SU-DHL-6 (cell line): ENCODE results near the gene CCDC187.

Experiments
- H2AFZ ChIP-seq: fragments of 200-600 bp; sonication (generic); 2 replicates; pipeline ENCODE4 v1.6.1; 2014; ENCODE audit warnings: low read depth, mild to moderate bottlenecking, moderate library complexity, mixed read lengths, antibody characterized with exemption, low read length; ENCODE audit not compliant: severe bottlenecking
- H3F3A ChIP-seq: fragments of 200-600 bp; shearing (Covaris generic); 2 replicates; pipeline ENCODE4 v1.6.0; 2016; ENCODE audit warnings: antibody characterized with exemption, mild to moderate bottlenecking; ENCODE audit not compliant: insufficient read depth
- H3K27ac ChIP-seq: fragments of 200-600 bp; sonication (generic); 2 replicates; pipeline ENCODE4 v1.5.1; 2016; ENCODE audit warnings: low read depth, mild to moderate bottlenecking, low read length, moderate library complexity, mixed read lengths
- H3K27me3 ChIP-seq: fragments of 200-600 bp; sonication (generic), shearing (Covaris generic); 2 replicates; pipeline ENCODE4 v1.6.0; 2014; ENCODE audit warnings: mild to moderate bottlenecking, low read length
- H3K36me3 ChIP-seq: fragments of 200-600 bp; sonication (generic); 2 replicates; pipeline ENCODE4 v1.6.1; 2014; ENCODE audit warnings: mild to moderate bottlenecking, low read length, mixed read lengths
- H3K4me2 ChIP-seq: fragments of 300-600, 200-600 bp; shearing (Covaris generic), sonication (generic); 2 replicates; pipeline ENCODE4 v1.6.0; 2014; ENCODE audit warnings: low read length, low read depth, mild to moderate bottlenecking; ENCODE audit not compliant: poor library complexity, severe bottlenecking
- H3K4me3 ChIP-seq: fragments of 200-600 bp; sonication (generic); 2 replicates; pipeline ENCODE4 v1.5.1; 2014; ENCODE audit warnings: antibody characterized with exemption, low read length, mild to moderate bottlenecking, mixed read lengths; ENCODE audit not compliant: insufficient read depth, poor library complexity, severe bottlenecking
- H3K79me2 ChIP-seq: fragments of 200-600 bp; sonication (generic); 2 replicates; pipeline ENCODE4 v1.6.1; 2014; ENCODE audit warnings: mild to moderate bottlenecking, low read length, moderate library complexity; ENCODE audit not compliant: insufficient read depth
- H3K9ac ChIP-seq: fragments of 200-600 bp; sonication (generic); 2 replicates; pipeline ENCODE4 v1.7.0; 2014; ENCODE audit warnings: mild to moderate bottlenecking, low read length
- H3K9me2 ChIP-seq: fragments of 200-600 bp; sonication (generic); replicated peaks from 2 replicates; pipeline ENCODE4 v1.6.1; 2014; ENCODE audit warnings: low read length; ENCODE audit not compliant: insufficient read depth
- H3K9me3 ChIP-seq: fragments of 200-600 bp; sonication (generic); 2 replicates; pipeline ENCODE4 v1.6.1; 2014; ENCODE audit warnings: low read length, mixed read lengths; ENCODE audit not compliant: insufficient read depth
- H4K20me1 ChIP-seq: fragments of 200-600 bp; sonication (generic); 2 replicates; pipeline ENCODE4 v1.6.1; 2014; ENCODE audit warnings: low read depth, mild to moderate bottlenecking, antibody characterized with exemption, low read length, moderate library complexity, mixed read lengths
- EZH2phosphoT487 ChIP-seq: fragments of 200-600 bp; sonication (generic), shearing (Covaris generic); conservative IDR thresholded peaks from 2 replicates; pipeline ENCODE4 v1.6.1; 2018; ENCODE audit warnings: mild to moderate bottlenecking, antibody characterized with exemption, low read length, moderate library complexity, mixed read lengths
- TF ChIP-seq, protein P1 (sequence below): fragments of 200-600 bp; sonication (generic); IDR thresholded peaks from one replicate; pipeline ENCODE4 v1.5.1; 2017; ENCODE audit warnings: antibody characterized with exemption, mild to moderate bottlenecking, low read length, moderate library complexity; ENCODE audit not compliant: insufficient read depth, poor library complexity, severe bottlenecking

Gene CCDC187

DNA sequence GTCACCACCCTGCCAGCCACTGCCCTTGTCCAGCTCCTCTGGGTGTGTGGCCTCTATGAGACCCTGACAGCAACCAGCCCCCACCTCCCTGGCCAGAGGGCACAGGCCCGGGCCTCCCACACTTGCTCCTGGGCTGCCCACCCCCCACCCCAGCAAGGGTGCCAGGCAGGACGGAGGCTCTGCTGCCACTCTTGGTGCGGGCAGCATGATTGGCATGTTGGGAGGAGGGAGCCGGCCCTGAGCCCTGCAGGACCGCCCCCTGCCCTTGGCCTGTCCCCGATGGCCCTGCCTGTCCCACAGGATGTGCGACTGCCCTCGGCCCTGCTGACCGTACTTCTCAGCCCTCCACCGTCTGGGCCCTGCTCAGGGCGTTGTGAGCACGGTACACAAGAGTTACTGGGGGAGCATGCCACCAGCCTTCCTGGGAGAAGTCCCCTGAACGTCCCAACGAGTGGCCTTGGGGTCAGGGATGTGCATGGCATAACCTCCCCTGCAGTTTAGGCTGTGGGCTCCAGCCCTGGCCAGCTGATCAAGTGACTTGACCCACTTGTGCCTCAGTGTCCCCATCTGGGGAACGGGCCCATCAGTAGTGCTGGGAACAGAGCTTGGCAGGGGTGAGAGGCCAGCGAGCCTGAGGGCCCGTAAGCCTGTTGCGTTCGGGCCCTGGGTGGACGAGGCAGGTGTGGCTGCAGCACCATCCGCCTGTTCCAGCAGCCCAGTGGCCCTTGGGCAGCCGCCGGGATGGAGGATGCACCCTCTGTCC, 39.4 kb upstream of the CCDC187 start:
- TF ChIP-seq, protein P1, sequence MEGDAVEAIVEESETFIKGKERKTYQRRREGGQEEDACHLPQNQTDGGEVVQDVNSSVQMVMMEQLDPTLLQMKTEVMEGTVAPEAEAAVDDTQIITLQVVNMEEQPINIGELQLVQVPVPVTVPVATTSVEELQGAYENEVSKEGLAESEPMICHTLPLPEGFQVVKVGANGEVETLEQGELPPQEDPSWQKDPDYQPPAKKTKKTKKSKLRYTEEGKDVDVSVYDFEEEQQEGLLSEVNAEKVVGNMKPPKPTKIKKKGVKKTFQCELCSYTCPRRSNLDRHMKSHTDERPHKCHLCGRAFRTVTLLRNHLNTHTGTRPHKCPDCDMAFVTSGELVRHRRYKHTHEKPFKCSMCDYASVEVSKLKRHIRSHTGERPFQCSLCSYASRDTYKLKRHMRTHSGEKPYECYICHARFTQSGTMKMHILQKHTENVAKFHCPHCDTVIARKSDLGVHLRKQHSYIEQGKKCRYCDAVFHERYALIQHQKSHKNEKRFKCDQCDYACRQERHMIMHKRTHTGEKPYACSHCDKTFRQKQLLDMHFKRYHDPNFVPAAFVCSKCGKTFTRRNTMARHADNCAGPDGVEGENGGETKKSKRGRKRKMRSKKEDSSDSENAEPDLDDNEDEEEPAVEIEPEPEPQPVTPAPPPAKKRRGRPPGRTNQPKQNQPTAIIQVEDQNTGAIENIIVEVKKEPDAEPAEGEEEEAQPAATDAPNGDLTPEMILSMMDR, result no peak
- TF ChIP-seq EZH2phosphoT487, result no peak
- H3K9me3 ChIP-seq, result no peaks in the 10 kb centered on the region
- H2AFZ ChIP-seq, result no peak overlapping the region
- no peaks in the 10 kb centered on the region for H3K79me2 ChIP-seq
- H3K27ac ChIP-seq, result no peak overlapping the region
- H3F3A ChIP-seq, result no peaks in the 10 kb centered on the region
- H3K27me3 ChIP-seq, result no peaks in the 10 kb centered on the region
- H3K36me3 ChIP-seq, result no peaks in the 10 kb centered on the region
- H4K20me1 ChIP-seq, result no peaks in the 10 kb centered on the region
- no peak overlapping the region for H3K9ac ChIP-seq
- H3K4me3 ChIP-seq, result no peak overlapping the region
- no peaks in the 10 kb centered on the region for H3K9me2 ChIP-seq
- H3K4me2 ChIP-seq, result no peak overlapping the region

- Histone ChIP-seq H3K9ac (no peak overlapping the region), H3K4me2 (no peak overlapping the region), H3K27me3 (no peaks in the 10 kb centered on the region), H4K20me1 (no peaks in the 10 kb centered on the region), H3K4me3 (no peak overlapping the region), H3K79me2 (no peaks in the 10 kb centered on the region), H2AFZ (no peak overlapping the region), H3K27ac (no peak overlapping the region), H3K9me3 (no peaks in the 10 kb centered on the region), H3F3A (no peaks in the 10 kb centered on the region), H3K9me2 (no peaks in the 10 kb centered on the region), H3K36me3 (no peaks in the 10 kb centered on the region)
- TF ChIP-seq, protein P1, result no peak
- no peak for TF ChIP-seq EZH2phosphoT487
Observed at GRCh38 chr9:136342181-136343120, 38.6 kb upstream of the CCDC187 start.

- Histone ChIP-seq H3K36me3 (no peaks in the 10 kb centered on the region), H3K9me2 (no peaks in the 10 kb centered on the region), H2AFZ (no peak overlapping the region), H3K4me3 (no peak overlapping the region), H3K27ac (no peak overlapping the region), H3F3A (no peaks in the 10 kb centered on the region), H3K9me3 (no peaks in the 10 kb centered on the region), H3K79me2 (no peaks in the 10 kb centered on the region), H3K4me2 (no peak overlapping the region), H4K20me1 (no peaks in the 10 kb centered on the region), H3K27me3 (no peaks in the 10 kb centered on the region), H3K9ac (no peak overlapping the region)
- TF ChIP-seq, protein P1, result no peak
- TF ChIP-seq EZH2phosphoT487, result no peak
Observed at GRCh38 chr9:136341769-136342168, 37.9 kb upstream of the CCDC187 start.
